PC-3 (cell line): ENCODE measurements around the gene CDHR3.

Source experiments
- CTCF ChIP-seq: fragments of 300-600 bp; sonication (generic); conservative IDR thresholded peaks from 2 replicates; pipeline ENCODE4 v1.5.1; 2017; ENCODE audit warnings: antibody characterized with exemption, low read depth, mild to moderate bottlenecking, low read length
- EZH2 ChIP-seq: fragments of 300-600 bp; sonication (generic); IDR thresholded peaks from one replicate; pipeline ENCODE4 v1.6.1; 2017; ENCODE audit warnings: antibody characterized with exemption, mild to moderate bottlenecking, low read length; ENCODE audit not compliant: unreplicated experiment

- TF ChIP-seq EZH2: no peak
- TF ChIP-seq CTCF: no peak
These were observed 89.6 kb downstream of the CDHR3 start for GRCh38 chr7:106052681-106053080.
